ENCODE data around the gene CSNK1G1. TPM values are rescaled to one million over a fixed set of nuclear protein-coding genes. Genes with fewer than 3 reads are reported as not detected.

The CSNK1G1 gene
- total RNA-seq, 1 experiment from 2014 or later: 27.4 TPM

DNA sequence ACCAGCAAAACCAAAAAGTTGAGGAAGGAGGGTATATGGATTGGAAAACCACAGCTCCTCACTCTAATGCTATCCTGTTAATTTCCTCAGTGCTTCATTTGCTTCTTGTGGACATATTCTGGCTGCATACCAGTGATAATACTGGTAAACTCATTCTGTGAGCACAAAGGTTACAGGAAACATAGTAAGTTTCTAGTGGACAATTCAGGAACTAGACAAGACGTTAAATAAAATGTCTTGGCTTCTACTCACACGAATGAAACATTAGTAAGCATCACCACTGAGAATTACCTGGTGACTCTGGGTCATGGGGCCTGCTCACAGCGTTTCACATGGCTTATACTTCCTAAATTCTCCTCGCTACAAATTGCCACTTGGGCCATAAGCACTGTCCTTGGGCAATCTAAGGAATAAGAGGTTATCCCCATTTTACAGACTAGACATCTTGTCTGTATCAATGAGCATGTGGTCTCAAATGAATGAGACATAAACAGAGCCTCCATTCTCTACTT, 173.1 kb downstream of the CSNK1G1 start:
- CTCF ChIA-PET: no interaction called here
- no TSS peak for BruUV-seq (replicated peaks)
- Histone ChIP-seq H3K27ac (ENCODE audit: low read depth, low read length, poor library complexity, severe bottlenecking) (no peak overlapping the region), H3K27me3 (replicated peaks; ENCODE audit: insufficient read depth, low read depth, low read length, poor library complexity) (no peaks in the 10 kb centered on the region), H3K4me1 (ENCODE audit: insufficient read depth, low read length, poor library complexity, severe bottlenecking) (peaks cover 7% of the 10 kb centered on the region), H3K4me3 (ENCODE audit: low read depth, low read length, poor library complexity, severe bottlenecking) (no peak overlapping the region), H3K36me3 (ENCODE audit: insufficient read depth, low read length, poor library complexity, severe bottlenecking) (no peaks in the 10 kb centered on the region), H3K9me3 (ENCODE audit: low read depth, low read length, poor library complexity, severe bottlenecking) (no peaks in the 10 kb centered on the region)
- no peak for DNase-seq (ENCODE audit: low spot score)
- intact Hi-C loops (cut with micrococcal nuclease; ENCODE audit: unreplicated experiment): no loop called here
- no peak for TF ChIP-seq EZH2 (IDR thresholded peaks at IDR 0.05; ENCODE audit: borderline replicate concordance, low read depth, low read length, poor library complexity, severe bottlenecking)
- TF ChIP-seq, protein P1, sequence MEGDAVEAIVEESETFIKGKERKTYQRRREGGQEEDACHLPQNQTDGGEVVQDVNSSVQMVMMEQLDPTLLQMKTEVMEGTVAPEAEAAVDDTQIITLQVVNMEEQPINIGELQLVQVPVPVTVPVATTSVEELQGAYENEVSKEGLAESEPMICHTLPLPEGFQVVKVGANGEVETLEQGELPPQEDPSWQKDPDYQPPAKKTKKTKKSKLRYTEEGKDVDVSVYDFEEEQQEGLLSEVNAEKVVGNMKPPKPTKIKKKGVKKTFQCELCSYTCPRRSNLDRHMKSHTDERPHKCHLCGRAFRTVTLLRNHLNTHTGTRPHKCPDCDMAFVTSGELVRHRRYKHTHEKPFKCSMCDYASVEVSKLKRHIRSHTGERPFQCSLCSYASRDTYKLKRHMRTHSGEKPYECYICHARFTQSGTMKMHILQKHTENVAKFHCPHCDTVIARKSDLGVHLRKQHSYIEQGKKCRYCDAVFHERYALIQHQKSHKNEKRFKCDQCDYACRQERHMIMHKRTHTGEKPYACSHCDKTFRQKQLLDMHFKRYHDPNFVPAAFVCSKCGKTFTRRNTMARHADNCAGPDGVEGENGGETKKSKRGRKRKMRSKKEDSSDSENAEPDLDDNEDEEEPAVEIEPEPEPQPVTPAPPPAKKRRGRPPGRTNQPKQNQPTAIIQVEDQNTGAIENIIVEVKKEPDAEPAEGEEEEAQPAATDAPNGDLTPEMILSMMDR (conservative IDR thresholded peaks at IDR 0.05; ENCODE audit: low read depth, low read length): no peak
- POLR2A ChIA-PET (ENCODE audit: low non-redundant PET): no interaction called here

DNA sequence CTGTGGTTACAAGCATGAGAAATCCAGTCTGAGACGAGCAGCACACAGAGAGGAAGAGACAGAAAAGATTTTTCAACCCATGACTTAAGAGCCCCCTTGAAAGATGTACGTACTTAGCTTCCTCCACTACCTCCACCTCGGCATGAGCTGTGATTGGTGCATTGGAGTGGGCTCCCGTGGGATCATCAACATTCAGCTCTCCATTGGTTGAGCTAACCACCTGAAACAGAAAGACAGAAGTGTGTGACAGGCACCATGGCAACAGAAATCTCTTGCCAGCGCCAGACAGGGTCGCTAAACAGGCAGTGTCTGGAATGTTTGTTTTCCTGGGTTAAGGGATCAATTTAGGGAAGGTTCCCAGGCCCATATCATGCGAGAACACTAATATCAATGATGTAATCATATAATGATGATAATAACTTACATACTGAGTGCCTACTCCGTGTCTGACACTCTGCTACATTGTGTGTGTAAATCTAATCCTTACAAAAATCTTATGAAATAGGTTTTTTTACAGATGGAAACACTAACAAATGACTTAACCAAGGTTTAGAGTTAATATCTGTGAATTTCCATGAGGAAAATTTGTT, 175.6 kb downstream of the CSNK1G1 start:
- BruUV-seq (replicated peaks): no TSS peak
- CTCF ChIA-PET: no interaction called here
- H3K27ac ChIP-seq (ENCODE audit: low read depth, low read length, poor library complexity, severe bottlenecking): no peak overlapping the region
- no peaks in the 10 kb centered on the region for H3K36me3 ChIP-seq (ENCODE audit: insufficient read depth, low read length, poor library complexity, severe bottlenecking)
- no peak overlapping the region for H3K4me3 ChIP-seq (ENCODE audit: low read depth, low read length, poor library complexity, severe bottlenecking)
- H3K9me3 ChIP-seq (ENCODE audit: low read depth, low read length, poor library complexity, severe bottlenecking): no peaks in the 10 kb centered on the region
- no peak for TF ChIP-seq EZH2 (IDR thresholded peaks at IDR 0.05; ENCODE audit: borderline replicate concordance, low read depth, low read length, poor library complexity, severe bottlenecking)
- TF ChIP-seq, protein P1 (conservative IDR thresholded peaks at IDR 0.05; ENCODE audit: low read depth, low read length): no peak
- intact Hi-C loops (cut with micrococcal nuclease; ENCODE audit: unreplicated experiment): no loop called here
- POLR2A ChIA-PET (ENCODE audit: low non-redundant PET): no interaction called here
- no peak for DNase-seq (ENCODE audit: low spot score)
- H3K4me1 ChIP-seq (ENCODE audit: insufficient read depth, low read length, poor library complexity, severe bottlenecking): no peaks in the 10 kb centered on the region
- H3K27me3 ChIP-seq (replicated peaks; ENCODE audit: insufficient read depth, low read depth, low read length, poor library complexity): no peaks in the 10 kb centered on the region

DNA sequence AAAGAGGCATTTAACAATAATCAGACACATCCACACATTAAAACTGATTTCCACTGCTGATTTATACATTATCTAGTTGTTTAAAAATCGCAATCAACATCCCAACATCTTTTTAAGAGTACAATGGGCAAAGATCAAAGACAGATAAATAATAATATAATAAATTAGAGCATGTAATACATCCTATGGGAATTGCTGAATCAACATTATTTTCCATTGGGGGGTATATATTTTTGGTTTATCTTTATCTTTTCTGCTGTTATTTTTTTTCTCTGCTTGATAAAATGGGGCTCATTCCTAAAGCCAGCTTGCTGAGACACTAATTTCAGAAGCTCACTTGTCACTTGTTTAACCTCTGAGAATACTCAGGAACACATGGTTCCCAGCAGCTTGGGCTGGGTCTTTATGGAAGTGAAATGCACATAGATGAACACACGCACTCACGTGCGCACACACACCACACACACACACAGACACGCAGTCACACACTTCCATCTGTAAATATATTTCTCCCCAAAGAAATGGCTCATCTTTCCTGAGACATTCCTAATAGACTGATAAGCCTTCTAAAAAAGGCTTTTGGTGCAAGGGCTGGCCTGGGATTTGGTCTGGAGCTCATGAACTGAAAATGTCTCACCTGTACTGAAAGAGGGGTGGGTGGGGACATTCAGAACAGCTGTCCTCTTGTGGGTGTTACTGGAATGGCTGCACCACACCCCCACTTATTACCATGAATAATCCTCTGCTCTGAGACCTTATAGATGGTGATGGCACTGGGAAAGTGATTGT, 189.7 kb downstream of the CSNK1G1 start:
- no peaks in the 10 kb centered on the region for H3K27me3 ChIP-seq (replicated peaks; ENCODE audit: insufficient read depth, low read depth, low read length, poor library complexity)
- POLR2A ChIA-PET (ENCODE audit: low non-redundant PET): no interaction called here

More for the DNA sequence above, 189.7 kb downstream of the CSNK1G1 start:
- no peak for DNase-seq (ENCODE audit: low spot score)
- CTCF ChIA-PET: interaction anchor here (0.7 kb wide), 1 partner anchor 633 kb away, joined by 3 read pairs; no protein-coding TSS in a partner anchor
- intact Hi-C loops (cut with micrococcal nuclease; ENCODE audit: unreplicated experiment): no loop called here
- TF ChIP-seq, protein P1 (conservative IDR thresholded peaks at IDR 0.05; ENCODE audit: low read depth, low read length): no peak
- TF ChIP-seq EZH2 (IDR thresholded peaks at IDR 0.05; ENCODE audit: borderline replicate concordance, low read depth, low read length, poor library complexity, severe bottlenecking): no peak
- Histone ChIP-seq H3K4me1 (ENCODE audit: insufficient read depth, low read length, poor library complexity, severe bottlenecking) (peaks cover 4% of the 10 kb centered on the region), H3K36me3 (ENCODE audit: insufficient read depth, low read length, poor library complexity, severe bottlenecking) (peaks cover 5% of the 10 kb centered on the region), H3K27ac (ENCODE audit: low read depth, low read length, poor library complexity, severe bottlenecking) (no peak overlapping the region), H3K9me3 (ENCODE audit: low read depth, low read length, poor library complexity, severe bottlenecking) (no peaks in the 10 kb centered on the region), H3K4me3 (ENCODE audit: low read depth, low read length, poor library complexity, severe bottlenecking) (no peak overlapping the region)
- no TSS peak for BruUV-seq (replicated peaks)
